ENCODE results near the gene MOV10L1. TPM values are rescaled to one million over a fixed set of nuclear protein-coding genes. Genes with fewer than 3 reads are reported as not detected.
A peak's percentile ranks its signal among the peaks of the same experiment; 100 is the strongest.

Gene MOV10L1
- total and polyA plus RNA-seq, 12 donors: 0.16 to 0.42 (median 0.26) TPM; not detected in 8

- Histone ChIP-seq H3K27ac (no peak overlapping the region), H3K9me3 (no peaks in the 10 kb centered on the region), H3K4me1 (peaks cover 0 to 10% (median 0%) of the 10 kb centered on the region in 9 donors), H3K36me3 (no peaks in the 10 kb centered on the region), H3K4me3 (no peak overlapping the region), H3K27me3 (peaks cover 0 to 17% (median 0%) of the 10 kb centered on the region in 7 donors)
- no peak for ATAC-seq
- DNase-seq: no peak
- no peak for TF ChIP-seq CTCF (IDR thresholded peaks at IDR 0.05)
- intact Hi-C loops (cut with DNase I): no loop called here
- 77 to 81% methylated on average over 6 of the region's 6 CpGs for WGBS, 2 donors
Measured at GRCh38 chr22:50104141-50104544, 14.3 kb downstream of the MOV10L1 start.

- H3K27ac ChIP-seq: no peak overlapping the region
- no peaks in the 10 kb centered on the region for H3K9me3 ChIP-seq
- 54 to 57% methylated on average over 9 of the region's 9 CpGs for WGBS, 2 donors
- no peak for DNase-seq
- H3K4me1 ChIP-seq: peaks cover 0 to 10% (median 0%) of the 10 kb centered on the region in 9 donors
- peaks cover 0 to 16% (median 0%) of the 10 kb centered on the region in 7 donors for H3K27me3 ChIP-seq
- H3K36me3 ChIP-seq: no peaks in the 10 kb centered on the region
- intact Hi-C loops (cut with DNase I): no loop called here
- ATAC-seq: peak in 1 of 8 donors; percentile 38
- no peak for TF ChIP-seq CTCF (IDR thresholded peaks at IDR 0.05)
- no peak overlapping the region for H3K4me3 ChIP-seq
Measured at GRCh38 chr22:50105208-50106100, 15.6 kb downstream of the MOV10L1 start.

GRCh38 chr22:50107529-50107928, 17.7 kb downstream of the MOV10L1 start:
- TF ChIP-seq CTCF (IDR thresholded peaks at IDR 0.05): no peak
- H3K27ac ChIP-seq: no peak overlapping the region
- 85 to 89% methylated on average over 9 of the region's 9 CpGs for WGBS, 2 donors
- peaks cover 0 to 14% (median 3%) of the 10 kb centered on the region in 7 donors for H3K27me3 ChIP-seq
- no peak overlapping the region for H3K4me3 ChIP-seq
- H3K4me1 ChIP-seq: peaks cover 0 to 20% (median 0%) of the 10 kb centered on the region in 9 donors
- intact Hi-C loops (cut with DNase I): no loop called here
- ATAC-seq (no peak), DNase-seq (no peak)
- H3K36me3 ChIP-seq: no peaks in the 10 kb centered on the region
- H3K9me3 ChIP-seq: no peaks in the 10 kb centered on the region

- H3K36me3 ChIP-seq: no peaks in the 10 kb centered on the region
- DNase-seq (no peak), ATAC-seq (no peak)
- 91 to 96% methylated on average over 1 of the region's 1 CpG for WGBS, 2 donors
- intact Hi-C loops (cut with DNase I): no loop called here
- H3K27ac ChIP-seq: no peak overlapping the region
- no peak for TF ChIP-seq CTCF (IDR thresholded peaks at IDR 0.05)
- peaks cover 0 to 15% (median 0%) of the 10 kb centered on the region in 9 donors for H3K4me1 ChIP-seq
- H3K9me3 ChIP-seq: no peaks in the 10 kb centered on the region
- no peak overlapping the region for H3K4me3 ChIP-seq
- peaks cover 0 to 33% (median 14%) of the 10 kb centered on the region in 7 donors for H3K27me3 ChIP-seq
Measured at GRCh38 chr22:50111056-50111455, 21.2 kb downstream of the MOV10L1 start.

All from heart right ventricle (tissue), 16 donors.